ENCODE data around the gene ACSL4.

ACSL4 gene

DNA sequence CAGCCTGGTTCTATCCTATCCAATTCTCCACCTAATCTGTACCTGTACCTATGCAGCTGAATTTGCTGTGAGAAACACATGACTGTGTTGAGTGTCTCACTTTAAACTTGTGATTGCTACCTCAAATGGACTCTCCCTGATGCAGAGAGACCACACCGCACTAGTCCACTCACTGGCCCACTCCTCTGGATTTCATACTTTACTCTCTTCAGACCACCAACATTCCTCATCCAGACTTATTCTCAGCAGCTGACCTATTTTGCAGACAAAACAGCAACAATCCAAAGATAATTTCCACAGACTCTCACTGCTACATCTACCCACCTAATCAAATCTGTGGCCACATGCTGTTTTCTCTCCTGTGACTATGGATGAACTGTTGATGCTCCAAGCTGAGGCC lies 45.2 kb downstream of the ACSL4 start:
- no peak overlapping the region for H3K27ac ChIP-seq
- no peaks in the 10 kb centered on the region for H3K36me3 ChIP-seq (ENCODE audit: insufficient read depth)
- H3K4me2 ChIP-seq = no peak overlapping the region
- H4K20me1 ChIP-seq (ENCODE audit: insufficient read depth) = no peaks in the 10 kb centered on the region
- no peaks in the 10 kb centered on the region for H3K27me3 ChIP-seq (ENCODE audit: insufficient read depth, low read depth)
- peaks cover 2% of the 10 kb centered on the region for H3K4me1 ChIP-seq (ENCODE audit: low read depth, poor library complexity, severe bottlenecking)
- TF ChIP-seq, protein P1, sequence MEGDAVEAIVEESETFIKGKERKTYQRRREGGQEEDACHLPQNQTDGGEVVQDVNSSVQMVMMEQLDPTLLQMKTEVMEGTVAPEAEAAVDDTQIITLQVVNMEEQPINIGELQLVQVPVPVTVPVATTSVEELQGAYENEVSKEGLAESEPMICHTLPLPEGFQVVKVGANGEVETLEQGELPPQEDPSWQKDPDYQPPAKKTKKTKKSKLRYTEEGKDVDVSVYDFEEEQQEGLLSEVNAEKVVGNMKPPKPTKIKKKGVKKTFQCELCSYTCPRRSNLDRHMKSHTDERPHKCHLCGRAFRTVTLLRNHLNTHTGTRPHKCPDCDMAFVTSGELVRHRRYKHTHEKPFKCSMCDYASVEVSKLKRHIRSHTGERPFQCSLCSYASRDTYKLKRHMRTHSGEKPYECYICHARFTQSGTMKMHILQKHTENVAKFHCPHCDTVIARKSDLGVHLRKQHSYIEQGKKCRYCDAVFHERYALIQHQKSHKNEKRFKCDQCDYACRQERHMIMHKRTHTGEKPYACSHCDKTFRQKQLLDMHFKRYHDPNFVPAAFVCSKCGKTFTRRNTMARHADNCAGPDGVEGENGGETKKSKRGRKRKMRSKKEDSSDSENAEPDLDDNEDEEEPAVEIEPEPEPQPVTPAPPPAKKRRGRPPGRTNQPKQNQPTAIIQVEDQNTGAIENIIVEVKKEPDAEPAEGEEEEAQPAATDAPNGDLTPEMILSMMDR (conservative IDR thresholded peaks at IDR 0.05; ENCODE audit: low read depth, low read length) = no peak
- H3K4me3 ChIP-seq (IDR thresholded peaks at IDR 0.05; ENCODE audit: insufficient read depth, low read depth, low read length) = no peak overlapping the region
- no peak overlapping the region for H2AFZ ChIP-seq (ENCODE audit: low read depth)
- no peaks in the 10 kb centered on the region for H3K79me2 ChIP-seq (ENCODE audit: insufficient read depth, low read depth)
- no peak overlapping the region for H3K9ac ChIP-seq

- H3K36me3 ChIP-seq (ENCODE audit: insufficient read depth) = no peaks in the 10 kb centered on the region
- H2AFZ ChIP-seq (ENCODE audit: low read depth) = no peak overlapping the region
- no peaks in the 10 kb centered on the region for H3K79me2 ChIP-seq (ENCODE audit: insufficient read depth, low read depth)
- H3K4me3 ChIP-seq (IDR thresholded peaks at IDR 0.05; ENCODE audit: insufficient read depth, low read depth, low read length) = no peak overlapping the region
- no peak overlapping the region for H3K4me2 ChIP-seq
- no peak overlapping the region for H3K9ac ChIP-seq
- H3K4me1 ChIP-seq (ENCODE audit: low read depth, poor library complexity, severe bottlenecking) = peaks cover 24% of the 10 kb centered on the region
- H3K27me3 ChIP-seq (ENCODE audit: insufficient read depth, low read depth) = no peaks in the 10 kb centered on the region
- H4K20me1 ChIP-seq (ENCODE audit: insufficient read depth) = no peaks in the 10 kb centered on the region
- H3K27ac ChIP-seq = no peak overlapping the region
- TF ChIP-seq, protein P1 (conservative IDR thresholded peaks at IDR 0.05; ENCODE audit: low read depth, low read length) = no peak
Observed at GRCh38 chrX:109685656-109686078, 47.4 kb downstream of the ACSL4 start.

DNA sequence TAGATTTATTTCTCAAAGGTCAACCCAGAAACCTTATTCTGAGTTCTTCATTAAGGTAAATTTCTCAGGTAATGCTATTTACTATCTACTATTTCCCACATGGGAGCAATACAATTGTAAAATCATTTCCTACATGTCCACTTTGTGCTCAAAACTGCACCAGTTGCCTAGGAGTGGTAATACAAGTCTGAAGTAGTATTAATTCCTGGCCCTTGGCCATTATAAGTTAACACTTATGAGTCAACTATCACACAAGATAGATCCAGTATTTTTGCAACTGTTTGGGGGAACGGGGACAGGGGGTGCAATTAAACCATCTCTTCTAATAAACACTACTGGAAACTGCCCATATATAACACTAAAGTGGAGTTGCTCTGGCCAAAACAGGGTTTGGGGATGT lies 48.9 kb downstream of the ACSL4 start:
- Histone ChIP-seq H3K4me1 (ENCODE audit: low read depth, poor library complexity, severe bottlenecking) (peaks cover 25% of the 10 kb centered on the region), H3K27me3 (ENCODE audit: insufficient read depth, low read depth) (no peaks in the 10 kb centered on the region), H4K20me1 (ENCODE audit: insufficient read depth) (no peaks in the 10 kb centered on the region), H3K36me3 (ENCODE audit: insufficient read depth) (no peaks in the 10 kb centered on the region), H2AFZ (ENCODE audit: low read depth) (no peak overlapping the region), H3K4me3 (IDR thresholded peaks at IDR 0.05; ENCODE audit: insufficient read depth, low read depth, low read length) (no peak overlapping the region), H3K27ac (no peak overlapping the region), H3K4me2 (no peak overlapping the region), H3K9ac (no peak overlapping the region), H3K79me2 (ENCODE audit: insufficient read depth, low read depth) (no peaks in the 10 kb centered on the region)
- TF ChIP-seq, protein P1 (conservative IDR thresholded peaks at IDR 0.05; ENCODE audit: low read depth, low read length) = no peak

DNA sequence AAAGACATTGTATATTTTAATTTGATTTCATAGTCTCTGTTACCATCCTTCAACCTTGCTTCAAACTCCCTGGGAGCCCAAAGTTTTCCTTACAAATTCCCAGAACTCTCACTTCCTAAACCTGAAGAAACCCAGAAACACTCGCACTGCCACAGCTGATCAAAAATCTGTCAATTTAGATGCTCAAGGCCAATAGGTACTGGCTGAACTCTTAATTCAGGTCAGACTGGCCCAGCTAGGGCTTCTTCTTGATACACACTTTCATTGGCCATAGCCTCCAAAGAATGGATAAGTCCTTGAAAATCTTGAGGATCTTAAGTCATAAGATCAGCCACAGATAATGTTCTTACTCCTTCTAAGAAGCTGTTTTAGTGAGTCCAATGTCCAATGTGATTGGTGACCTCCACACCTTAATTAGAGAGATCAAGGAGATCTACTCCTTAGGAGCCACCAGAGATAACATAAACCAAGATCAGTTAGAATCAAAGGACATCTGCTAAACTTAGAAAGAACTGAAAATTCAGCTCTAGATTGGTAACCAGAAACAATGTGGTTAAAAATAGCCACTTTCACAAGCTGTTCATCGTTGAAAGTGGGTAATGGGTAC lies 51.5 kb downstream of the ACSL4 start:
- TF ChIP-seq, protein P1 (conservative IDR thresholded peaks at IDR 0.05; ENCODE audit: low read depth, low read length) = no peak
- Histone ChIP-seq H2AFZ (ENCODE audit: low read depth) (no peak overlapping the region), H3K4me1 (ENCODE audit: low read depth, poor library complexity, severe bottlenecking) (peaks cover 25% of the 10 kb centered on the region), H4K20me1 (ENCODE audit: insufficient read depth) (no peaks in the 10 kb centered on the region), H3K79me2 (ENCODE audit: insufficient read depth, low read depth) (no peaks in the 10 kb centered on the region), H3K27me3 (ENCODE audit: insufficient read depth, low read depth) (no peaks in the 10 kb centered on the region), H3K4me3 (IDR thresholded peaks at IDR 0.05; ENCODE audit: insufficient read depth, low read depth, low read length) (no peak overlapping the region), H3K27ac (no peak overlapping the region; the same call in 1 of the 2 replicates), H3K9ac (no peak overlapping the region), H3K4me2 (peak overlapping the region; percentile 72; the same call in 1 of the 2 replicates), H3K36me3 (ENCODE audit: insufficient read depth) (no peaks in the 10 kb centered on the region)

Data from KMS-11 (cell line).